HG03460 (cell line): ENCODE measurements around the gene ZBED1.
"Not testable (repeated sequence)": the region's sequence is repeated elsewhere in the genome, so short reads cannot be mapped to it uniquely, and the experiment has no call there.

Experiments used
- ATAC-seq: cut with Tn5 transposase; IDR thresholded peaks from one replicate; pipeline ENCODE4 v1.9.1; 2021; ENCODE audit not compliant: unreplicated experiment

Gene ZBED1

DNA sequence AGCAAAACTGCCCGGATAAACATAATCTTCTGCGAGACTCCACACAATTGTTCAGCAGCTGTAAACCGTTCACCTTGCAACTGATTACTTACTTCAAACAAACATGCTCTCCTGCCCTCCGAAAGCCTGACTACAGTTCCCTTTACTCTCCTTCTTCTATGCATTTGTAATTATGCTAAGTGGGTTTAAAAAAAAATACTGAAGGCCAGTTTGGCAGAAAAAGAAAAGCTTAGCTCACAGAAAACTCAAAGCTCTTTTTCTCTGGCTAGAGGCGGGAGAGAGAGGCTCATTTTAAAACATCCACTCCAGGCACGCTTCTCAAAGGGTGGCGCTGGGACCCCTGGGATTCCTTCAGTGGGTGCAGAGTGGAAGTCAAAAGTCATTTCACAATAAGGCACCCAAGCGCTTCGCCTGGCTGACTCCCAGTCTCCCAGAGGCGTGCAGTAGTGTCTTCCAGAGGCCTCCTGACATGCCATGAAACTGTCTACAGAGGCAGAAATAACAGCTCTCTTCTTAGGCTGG, 1.9 kb downstream of the ZBED1 start:
- no peak for ATAC-seq

DNA sequence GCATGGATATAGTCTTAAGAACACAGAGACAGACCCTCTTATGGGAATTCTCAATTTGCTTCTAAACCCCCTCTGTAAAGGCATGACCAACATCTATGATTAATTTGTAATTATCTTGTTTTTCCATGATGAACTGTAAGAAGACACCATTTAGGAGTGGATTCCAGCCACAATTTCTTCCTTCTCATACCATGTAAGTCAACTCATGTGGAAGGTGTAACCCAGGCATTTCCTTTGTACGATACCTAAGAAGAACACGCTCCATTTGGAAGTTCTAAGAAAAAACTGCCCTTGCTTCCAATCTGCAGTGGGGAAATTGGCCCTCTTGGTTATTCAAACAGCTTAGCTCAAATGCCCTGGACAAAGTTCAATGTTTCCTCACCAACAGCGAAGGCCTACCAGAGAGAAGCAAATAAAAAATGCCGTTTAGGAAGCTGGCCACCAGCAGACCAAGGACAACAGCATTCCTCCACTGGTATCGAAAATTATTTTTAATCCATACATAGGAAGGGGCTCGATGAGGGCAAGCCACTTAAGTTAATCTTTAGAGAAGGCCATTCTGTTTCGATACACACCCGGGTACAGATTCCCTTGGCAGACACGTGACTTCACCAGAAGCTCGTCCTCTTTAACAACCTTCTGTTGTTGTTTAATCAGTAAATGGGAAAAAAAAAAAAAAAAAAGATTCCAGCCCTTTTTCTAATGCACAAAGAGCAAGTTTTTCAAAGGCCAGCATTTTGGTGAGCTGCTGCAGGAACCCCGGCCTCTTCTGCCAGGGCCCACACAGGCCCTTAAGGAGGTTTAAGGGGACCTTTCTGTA, 2.6 kb downstream of the ZBED1 start:
- no peak for ATAC-seq

DNA sequence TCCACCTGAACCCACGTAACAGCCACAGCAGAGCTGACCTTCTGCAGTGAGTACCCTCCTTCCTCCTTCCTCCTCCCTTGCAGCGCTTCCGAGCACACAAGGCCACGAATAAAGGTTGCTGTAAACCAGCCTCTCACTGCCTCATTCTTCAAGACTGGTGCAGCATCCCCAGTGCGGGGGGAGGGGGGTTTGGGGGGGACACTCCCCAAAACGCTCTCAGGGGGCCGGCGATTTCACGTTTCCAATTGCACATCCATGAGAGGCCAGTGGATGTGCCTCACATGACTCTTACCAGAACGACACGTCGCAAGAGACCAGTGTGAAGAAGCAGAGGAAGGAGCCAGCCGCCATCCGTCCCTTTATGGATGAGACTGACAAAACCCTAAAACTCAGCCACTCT, 5.2 kb downstream of the ZBED1 start:
- no peak for ATAC-seq

DNA sequence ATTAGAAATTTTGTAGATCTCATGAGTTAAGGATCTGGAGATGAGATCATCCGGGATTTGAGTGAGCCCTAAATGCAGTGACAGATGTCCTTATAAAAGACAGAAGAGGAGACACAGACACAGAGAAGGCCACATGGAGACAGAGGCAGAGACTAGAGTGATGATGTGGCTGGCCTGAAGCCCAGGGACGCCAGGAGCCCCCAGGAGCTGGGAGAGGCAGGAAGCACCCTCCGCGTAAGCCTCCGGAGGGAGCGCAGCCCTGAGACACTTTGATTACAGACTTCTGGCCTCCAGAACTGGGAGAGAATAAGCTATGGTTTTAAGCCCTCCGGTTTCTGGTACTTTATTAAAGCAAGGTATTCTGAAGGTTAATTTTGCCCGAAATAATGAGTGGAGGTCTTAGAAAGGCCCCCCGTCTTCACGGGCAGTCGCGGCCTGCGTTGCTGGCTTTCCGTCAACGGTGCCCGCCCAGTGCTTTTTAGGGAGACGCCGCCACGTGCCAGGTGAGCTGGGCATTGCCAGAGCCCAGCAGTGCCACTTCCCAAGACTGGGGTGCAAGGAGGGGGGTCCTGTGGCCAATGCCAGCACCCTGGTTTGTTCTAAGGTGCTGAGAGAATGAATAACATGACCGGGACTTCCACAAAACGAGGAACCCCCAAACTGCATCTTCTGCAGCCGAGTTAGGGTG, 8.1 kb downstream of the ZBED1 start:
- ATAC-seq, result no peak

DNA sequence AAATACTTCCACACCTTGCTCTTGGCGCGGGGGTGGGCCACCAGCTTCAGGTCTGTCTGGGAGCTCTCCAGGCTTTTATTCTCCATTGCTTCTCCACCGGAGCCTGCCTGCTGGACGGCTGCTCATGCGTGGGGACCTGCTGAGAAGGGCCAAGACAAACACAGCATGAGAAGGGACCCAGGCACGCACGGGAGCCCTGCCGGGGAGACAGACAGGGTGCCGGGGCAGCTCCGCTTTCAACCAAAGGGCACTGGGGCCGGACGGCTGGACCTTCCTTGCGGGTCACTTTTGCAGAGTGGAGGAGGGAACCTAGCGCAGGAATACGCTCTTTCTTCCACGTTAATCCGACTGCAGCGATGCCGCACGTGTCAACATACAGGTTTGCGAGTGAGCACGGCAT, 10.1 kb downstream of the ZBED1 start:
- no peak for ATAC-seq

DNA sequence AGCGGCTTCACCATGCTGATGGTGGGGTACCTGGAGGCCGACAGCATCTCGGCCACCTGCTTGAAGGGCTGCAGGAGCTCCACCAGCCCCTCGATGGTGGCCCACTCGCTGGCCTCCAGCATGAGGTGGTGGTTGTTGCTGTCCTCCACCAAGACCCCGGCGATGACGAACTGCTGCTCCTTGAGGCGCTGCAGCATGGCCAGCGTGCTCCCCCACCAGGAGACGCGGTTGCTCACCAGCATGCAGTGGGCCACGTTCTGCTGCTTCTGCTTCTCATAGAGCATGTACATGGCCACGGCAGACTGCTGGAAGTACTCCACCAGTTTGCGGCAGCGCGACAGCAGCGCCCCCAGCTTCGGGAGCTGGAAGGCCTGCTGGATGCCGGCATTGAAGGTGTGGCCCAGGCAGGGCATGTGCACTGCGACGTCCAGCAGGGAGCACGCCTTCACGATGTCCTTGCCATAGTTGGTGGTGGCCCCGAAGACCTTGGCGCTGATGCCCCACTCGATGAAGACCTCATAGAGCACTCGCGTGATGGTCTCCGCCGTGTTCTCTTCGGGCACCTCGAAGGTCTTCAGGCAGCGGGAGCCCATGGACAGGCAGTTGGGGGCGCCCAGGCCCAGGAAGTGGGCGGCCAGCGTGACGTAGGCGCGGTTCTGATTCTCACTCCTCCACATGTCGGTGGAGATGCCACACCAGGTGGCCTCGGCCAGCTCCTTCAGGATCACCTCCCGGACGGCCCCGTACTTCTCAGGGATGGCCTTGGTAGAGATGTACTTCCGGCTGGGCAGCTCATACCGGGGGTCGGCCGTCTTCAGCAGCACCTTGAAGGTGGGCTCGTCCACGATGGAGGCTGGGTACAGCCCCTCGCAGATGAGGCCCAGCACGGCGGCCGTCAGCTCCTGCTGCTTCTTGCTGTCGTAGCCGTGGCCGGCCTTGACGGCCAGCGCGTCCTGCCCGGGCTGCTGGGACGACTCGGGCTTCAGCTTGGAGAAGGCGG, 11.0 kb downstream of the ZBED1 start:
- ATAC-seq, result no peak

DNA sequence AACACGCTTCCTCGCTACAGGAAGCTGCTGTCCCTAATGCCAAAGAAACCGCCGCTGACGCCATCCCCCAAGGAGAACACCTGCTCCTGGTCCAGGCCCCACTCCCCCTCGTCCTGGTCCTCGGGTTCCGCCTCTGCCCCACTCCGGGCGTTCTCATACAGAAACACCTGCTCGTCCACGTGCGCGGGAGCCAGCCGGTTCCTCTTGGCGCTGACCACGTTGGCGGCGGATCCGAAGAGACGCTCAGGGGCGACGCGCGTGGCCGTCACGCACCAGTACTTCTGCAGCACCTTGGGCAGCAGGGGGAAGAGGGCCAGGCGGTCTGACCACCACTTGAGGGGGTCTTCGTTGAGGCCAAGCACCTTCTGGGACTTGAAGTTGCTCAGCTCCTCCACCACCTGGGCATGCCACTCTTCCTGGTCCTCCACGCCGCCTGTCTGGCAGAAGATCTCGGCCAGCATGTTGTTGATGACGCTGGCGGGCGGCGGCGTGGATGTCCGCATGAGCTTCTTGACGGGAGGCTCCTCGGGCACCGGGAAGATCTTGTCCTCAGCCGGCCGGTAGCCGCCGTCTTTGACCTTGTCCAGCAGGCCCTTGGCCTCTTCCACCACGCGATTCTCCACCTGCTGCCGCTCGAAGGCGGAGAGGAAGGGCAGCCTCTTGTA, 12.0 kb downstream of the ZBED1 start:
- ATAC-seq, result no peak

DNA sequence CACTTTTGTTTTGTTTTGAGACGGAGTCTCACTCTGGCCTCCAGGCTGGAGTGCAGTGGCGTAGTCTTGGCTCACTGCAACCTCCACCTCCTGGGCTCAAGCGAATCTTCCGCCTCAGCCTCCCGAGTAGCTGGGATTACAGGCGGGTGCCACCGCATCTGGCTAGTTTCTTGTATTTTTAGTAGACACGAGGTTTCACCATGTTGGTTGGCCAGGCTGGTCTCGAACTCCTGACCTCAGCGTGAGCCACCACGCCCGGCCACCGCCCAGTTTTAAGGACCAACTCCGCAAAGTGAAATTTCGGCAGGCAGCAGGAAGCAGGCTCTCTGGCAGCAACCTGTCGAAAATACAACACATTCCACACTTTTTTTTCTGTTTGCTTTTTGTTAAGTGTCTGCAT, 13.4 kb downstream of the ZBED1 start:
- ATAC-seq, result no peak

DNA sequence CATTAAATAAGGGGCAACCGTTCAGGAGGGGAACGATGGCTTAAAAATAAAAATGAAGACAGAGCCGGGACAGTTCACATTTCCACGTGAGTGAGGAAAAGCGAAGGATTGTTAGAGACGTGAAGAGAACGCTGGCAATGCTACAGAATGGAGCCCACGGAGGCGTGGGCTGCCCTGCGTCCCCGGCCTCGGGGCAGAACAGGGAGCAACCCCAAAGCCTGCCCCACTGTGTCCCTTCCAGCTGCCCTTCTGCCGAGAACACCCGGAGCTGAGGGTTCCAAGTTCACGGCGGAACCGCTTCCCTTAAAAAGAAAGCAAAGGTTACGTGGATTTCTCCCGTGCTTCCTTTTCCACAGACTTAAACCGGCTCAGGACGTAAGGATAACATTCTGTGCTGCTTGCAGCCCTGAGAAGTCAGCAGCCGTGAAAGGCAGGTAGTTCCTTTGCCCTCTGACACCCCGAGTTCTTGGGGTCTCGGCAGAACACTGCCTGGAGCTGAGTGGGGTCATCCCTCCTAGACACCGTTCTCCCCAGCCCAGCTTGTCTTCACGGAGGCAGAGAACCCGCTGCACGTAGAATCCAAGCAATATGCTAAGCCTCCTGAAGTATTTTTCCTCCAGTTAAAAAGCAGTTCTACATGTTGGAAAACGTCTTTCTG, 14.2 kb downstream of the ZBED1 start:
- ATAC-seq, result no peak

DNA sequence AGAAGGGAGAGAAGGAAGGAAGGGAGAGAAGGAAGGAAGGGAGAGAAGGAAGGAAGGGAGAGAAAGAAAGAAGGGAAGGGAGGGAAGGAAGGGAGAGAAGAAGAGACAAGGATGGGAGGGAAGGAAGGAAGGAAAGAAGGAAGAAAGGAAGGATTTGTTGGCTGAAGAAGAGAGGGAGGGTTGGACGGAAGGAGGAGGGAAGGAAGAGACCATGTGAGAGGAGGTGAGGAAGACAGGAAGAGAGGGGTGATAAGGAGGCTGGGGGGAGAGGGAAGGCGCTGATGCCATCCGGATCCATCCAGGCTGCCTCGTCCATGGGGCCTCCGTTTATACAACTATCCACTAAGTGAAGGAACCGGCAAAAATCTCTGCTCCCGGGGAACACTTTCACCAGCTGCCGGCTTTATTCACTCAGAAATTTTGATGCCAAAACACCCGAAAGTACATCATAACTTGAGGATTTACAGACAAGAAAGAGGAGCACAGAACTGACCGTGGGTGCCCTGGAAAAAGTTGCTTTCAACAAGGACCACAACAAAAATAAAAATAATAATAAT, 14.9 kb downstream of the ZBED1 start:
- ATAC-seq, result no peak

DNA sequence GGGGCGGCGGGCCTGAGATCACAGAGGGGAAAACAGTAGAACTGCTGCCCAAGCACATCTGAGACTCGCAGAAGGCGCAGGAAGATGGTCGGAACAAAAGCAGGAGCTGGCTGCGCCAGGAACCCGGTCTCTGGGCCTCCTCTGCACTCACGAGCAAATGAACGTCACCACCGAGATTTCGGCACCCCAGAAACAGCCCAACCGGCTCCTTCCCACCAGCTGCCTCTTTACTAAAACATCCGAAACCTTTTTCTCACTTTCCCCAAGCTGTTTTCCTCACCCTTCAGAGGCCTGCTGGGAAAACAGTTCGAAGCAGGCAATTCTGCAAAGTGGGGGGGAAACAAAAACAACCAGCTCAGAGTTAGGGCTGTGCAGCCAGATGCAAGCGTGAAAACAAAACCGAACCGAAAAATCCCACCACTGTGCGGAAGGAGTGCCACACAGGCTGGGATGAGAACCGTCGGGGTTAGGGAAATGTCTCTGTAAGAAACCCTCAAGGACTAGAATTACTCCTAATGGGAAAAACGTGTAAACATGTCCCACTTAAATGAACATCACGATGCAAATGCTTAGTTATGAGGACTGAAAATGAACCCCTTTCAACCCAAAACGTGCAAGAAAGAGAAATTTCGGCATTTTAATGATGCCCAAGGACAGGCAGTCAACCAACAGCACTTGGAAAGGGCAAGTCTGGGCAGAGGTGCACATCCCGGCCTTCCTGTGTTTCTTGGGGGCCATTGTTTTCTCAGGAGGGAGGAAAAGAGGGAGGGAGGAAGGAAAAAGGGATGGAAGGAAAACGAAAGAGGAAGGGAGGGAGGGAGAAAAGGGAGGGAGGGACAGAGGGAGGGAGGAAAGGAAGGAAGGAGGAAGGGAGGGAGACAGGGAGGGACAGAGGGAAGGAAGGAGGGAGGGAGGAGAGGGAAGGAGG, 15.8 kb downstream of the ZBED1 start:
- no peak for ATAC-seq

DNA sequence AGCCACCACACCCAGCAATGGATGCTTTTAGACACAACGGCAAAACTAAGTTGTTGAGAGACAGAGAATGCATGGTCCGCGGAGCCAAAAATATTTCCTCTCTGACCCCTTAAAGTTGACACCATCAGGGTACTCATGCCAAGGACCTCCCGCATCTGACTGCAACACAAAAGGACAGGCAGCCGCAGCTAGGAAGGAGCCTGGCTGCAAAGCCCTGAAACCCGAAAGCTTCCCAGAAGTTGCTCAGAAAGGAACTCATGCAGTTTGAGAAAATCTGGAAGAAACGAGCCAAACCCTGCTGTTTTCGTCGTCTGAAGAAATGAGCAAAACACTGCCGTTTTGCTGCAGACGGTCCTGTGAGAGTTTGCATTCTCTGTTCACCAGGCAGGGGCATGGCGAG, 16.5 kb downstream of the ZBED1 start:
- ATAC-seq, result no peak

DNA sequence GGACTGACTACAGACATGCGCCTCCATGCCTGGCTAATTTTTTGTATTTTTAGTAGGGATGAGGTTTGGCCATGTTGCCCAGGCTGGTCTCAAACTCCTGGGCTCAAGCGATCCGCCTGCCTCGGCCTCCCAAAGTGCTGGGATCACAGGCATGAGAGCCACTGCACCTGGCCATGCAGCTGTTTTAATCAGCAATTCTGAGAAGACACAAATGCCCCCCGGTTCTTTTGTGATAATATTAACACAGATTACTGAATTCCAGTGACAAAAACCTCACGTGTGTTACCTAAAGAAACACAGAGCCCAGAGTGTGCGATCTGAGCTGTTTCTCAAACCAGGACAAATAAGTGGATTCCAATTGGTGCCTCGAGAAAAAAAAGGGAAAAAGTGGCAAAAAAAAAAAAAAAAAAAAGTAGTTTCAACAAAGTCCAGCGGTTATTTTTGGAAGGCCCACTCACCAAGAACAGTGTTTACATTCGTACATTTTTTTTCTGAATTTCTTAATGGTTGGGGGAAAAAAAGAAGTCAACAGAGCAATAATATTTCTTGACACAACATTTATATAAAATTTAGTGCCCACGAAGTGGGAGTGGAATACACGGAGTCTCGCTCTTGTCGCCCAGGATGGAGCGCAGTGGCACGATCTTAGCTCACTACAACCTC, 17.2 kb downstream of the ZBED1 start:
- ATAC-seq, result no peak

DNA sequence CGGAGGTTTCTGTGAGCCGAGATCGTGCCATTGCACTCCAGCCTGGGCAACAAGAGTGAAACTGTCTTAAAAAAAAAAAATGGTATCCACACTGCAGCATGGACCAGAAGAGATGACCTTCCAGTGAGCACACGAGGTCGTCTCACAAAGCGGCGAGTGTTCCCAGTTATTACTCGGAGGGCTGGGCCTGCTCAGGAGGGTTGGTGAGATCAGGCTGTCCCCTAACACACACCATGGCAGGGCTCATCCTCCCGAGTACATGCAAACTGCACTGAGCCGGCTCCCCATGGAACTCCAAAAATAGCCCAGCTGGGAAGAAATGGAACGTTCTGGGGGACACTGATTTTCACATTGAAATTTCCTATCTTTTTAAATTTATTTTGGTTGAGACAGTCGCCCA, 19.2 kb downstream of the ZBED1 start:
- ATAC-seq, result not testable (repeated sequence)

DNA sequence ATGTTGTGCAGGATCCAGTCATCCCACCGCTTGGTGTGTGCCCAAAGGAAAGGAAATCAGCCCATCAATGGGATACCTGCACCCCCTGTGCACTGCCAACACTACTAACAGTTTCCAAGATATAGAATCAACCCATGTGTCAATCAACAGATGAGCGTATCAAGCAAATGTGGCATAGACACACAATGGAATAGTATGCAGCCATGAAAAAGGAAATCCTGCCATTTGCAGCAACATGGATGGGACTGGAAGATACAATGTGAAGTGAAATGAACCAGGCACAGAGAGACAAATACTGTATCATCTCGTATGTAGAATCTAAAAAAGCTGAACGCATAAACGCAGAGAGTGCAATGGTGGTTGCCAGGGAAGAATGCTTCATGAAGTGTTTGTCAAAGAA, 20.8 kb downstream of the ZBED1 start:
- ATAC-seq, result not testable (repeated sequence)

DNA sequence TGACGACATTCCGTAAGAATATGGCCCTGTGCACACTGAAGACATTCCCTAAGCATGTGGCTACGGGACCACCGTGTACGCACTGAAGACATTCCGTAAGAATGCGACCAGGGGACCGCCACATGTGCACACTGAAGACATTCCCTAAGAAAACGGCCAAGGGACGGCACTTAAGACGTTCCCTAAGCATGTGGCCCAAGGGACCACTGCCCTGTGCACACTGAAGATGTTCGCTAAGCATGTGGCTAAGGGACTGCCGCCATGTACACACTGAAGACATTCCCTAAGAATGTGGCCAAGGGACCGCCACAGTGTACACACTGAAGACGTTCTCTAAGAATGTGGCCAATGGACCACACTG, 21.4 kb downstream of the ZBED1 start:
- ATAC-seq, result no peak

DNA sequence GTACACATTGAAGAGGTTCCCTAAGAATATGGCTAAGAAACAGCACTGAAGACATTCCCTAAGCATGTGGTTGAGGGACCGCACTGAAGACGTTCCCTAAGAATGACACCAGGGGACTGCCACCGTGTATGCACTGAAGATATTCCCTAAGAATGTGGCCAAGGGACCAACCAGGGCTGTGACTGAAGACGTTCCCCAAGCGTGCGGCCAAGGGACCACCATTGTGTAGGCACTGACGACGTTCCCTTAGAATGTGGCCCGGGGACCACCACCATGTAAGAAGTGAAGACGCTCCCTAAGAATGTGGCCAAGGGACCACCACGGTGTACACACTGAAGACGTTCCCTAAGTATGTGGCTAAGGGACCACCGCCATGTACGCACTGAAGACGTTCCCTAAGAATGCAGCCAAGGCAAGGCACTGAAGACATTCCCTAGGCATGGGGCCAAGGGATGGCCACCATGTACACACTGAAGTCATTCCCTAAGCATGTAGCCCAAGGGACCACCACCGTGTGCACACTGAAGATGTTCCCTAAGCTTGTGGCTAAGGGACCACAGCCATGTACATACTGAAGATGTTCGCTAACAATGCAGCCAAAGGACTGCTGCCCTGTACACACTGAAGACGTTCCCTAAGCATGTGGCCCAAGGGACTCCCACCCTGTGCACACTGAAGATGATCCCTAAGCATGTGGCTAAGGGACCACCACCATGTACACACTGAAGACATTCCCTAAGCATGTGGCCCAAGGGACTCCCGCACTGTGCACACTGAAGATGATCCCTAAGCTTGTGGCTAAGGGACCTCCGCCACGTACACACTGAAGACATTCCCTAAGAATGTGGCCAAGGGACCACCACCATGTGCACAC, 22.0 kb downstream of the ZBED1 start:
- no peak for ATAC-seq
